Measurements from ENCODE around the gene SH2D6. TPM values are rescaled to one million over a fixed set of nuclear protein-coding genes. Genes with fewer than 3 reads are reported as not detected.

SH2D6 gene
- total and polyA plus RNA-seq, 2 of the 8 experiments (the other 6 are each of a cell fraction or from before 2014, with no cell fraction given) = 0.42 TPM; not detected in 1

GRCh38 chr2:85453571-85453970 is 35.1 kb downstream of the SH2D6 start:
- H3K56ac ChIP-seq (replicated peaks; ENCODE audit: insufficient read length, low read depth, low read length) = no peak overlapping the region
- WGBS, 2 experiments (ENCODE audit: extremely low coverage in 1 of 2, insufficient coverage in 1 of 2, insufficient read length in 1 of 2, insufficient replicate concordance in 2 of 2, low coverage in 1 of 2, low lambda C conversion rate in 2 of 2, missing lambda C conversion rate in 1 of 2) = 86% methylated on average over 7 of the region's 7 CpGs; no CpG with 5 or more reads in 1 of the 2 experiments
- no peaks in the 10 kb centered on the region for H3K23me2 ChIP-seq (ENCODE audit: low read depth, low read length)
- no peak overlapping the region for H3K9ac ChIP-seq (replicated peaks in 1 of 4; ENCODE audit: extremely low read depth in 1 of 4, low read depth in 3 of 4, low read length in 3 of 4)
- no peak overlapping the region for H3K14ac ChIP-seq (ENCODE audit: insufficient read length)
- H4K20me1 ChIP-seq (replicated peaks in 1 of 2; ENCODE audit: control insufficient read depth in 1 of 2, insufficient read depth in 2 of 2, low read length in 2 of 2) = no peaks in the 10 kb centered on the region
- no peaks in the 10 kb centered on the region for H3K79me1 ChIP-seq (ENCODE audit: low read depth, low read length)
- H2BK5ac ChIP-seq (ENCODE audit: low read depth, low read length) = no peak overlapping the region
- no peak overlapping the region for H3K4me3 ChIP-seq (ENCODE audit: extremely low read depth in 1 of 4, insufficient read depth in 2 of 4, low read depth in 3 of 4, low read length in 4 of 4)
- no peak overlapping the region for H4K8ac ChIP-seq (ENCODE audit: extremely low read depth, insufficient read depth, low read length)
- no peak for DNase-seq (ENCODE audit: low read depth in 1 of 2, low spot score in 2 of 2)
- no peak overlapping the region for H3K4me2 ChIP-seq (ENCODE audit: insufficient read depth in 1 of 2, low read depth in 2 of 2, low read length in 2 of 2)
- no peak overlapping the region for H2BK20ac ChIP-seq (ENCODE audit: low read length)
- ChIA-PET POLR2A (ENCODE audit: partially characterized antibody) (interaction anchor here (0.8 to 55.3 kb wide), 2 partner anchors 9 to 93 kb away, joined by 3 to 1889 read pairs; partner anchors contain the start of genes GGCX and MAT2A), CTCF (ENCODE audit: partially characterized antibody) (no interaction called here)
- no peaks in the 10 kb centered on the region for H3K9me3 ChIP-seq (ENCODE audit: insufficient read depth in 2 of 2, low read depth in 1 of 2, low read length in 1 of 2)
- no peak overlapping the region for H3K4ac ChIP-seq (replicated peaks; ENCODE audit: insufficient read length, low read depth, low read length)
- no peak overlapping the region for H2BK120ac ChIP-seq (replicated peaks; ENCODE audit: low read depth, low read length)
- H3K23ac ChIP-seq (ENCODE audit: insufficient read length) = no peak overlapping the region
- H3K18ac ChIP-seq (ENCODE audit: extremely low read depth, low read length) = no peak overlapping the region
- peaks cover 0 to 3% (median 1%) of the 10 kb centered on the region in 4 experiments; a peak in 2 of 7 replicates for H3K27me3 ChIP-seq (replicated peaks in 1 of 4; ENCODE audit: control insufficient read depth in 3 of 4, extremely low read depth in 1 of 4, insufficient read depth in 3 of 4, low read length in 3 of 4)
- no peaks in the 10 kb centered on the region for H3K36me3 ChIP-seq (ENCODE audit: control insufficient read depth in 2 of 4, insufficient read depth in 4 of 4, low read length in 3 of 4)
- no peak overlapping the region for H2AK5ac ChIP-seq (ENCODE audit: low read depth, low read length)
- no peak overlapping the region for H3K27ac ChIP-seq (ENCODE audit: low read depth, low read length)
- peaks cover 5 to 8% (median 7%) of the 10 kb centered on the region in 4 experiments for H3K4me1 ChIP-seq (replicated peaks in 1 of 4; ENCODE audit: control insufficient read depth in 3 of 4, insufficient read depth in 4 of 4, low read length in 3 of 4)
- no peak overlapping the region for H2AFZ ChIP-seq (ENCODE audit: low read length)
- no peak overlapping the region for H2BK12ac ChIP-seq (ENCODE audit: low read depth, low read length)
- no peaks in the 10 kb centered on the region for H3K79me2 ChIP-seq (ENCODE audit: control insufficient read depth in 1 of 2, insufficient read depth in 2 of 2, low read length in 2 of 2)
- H4K5ac ChIP-seq (ENCODE audit: insufficient read length, low read depth, low read length) = no peak overlapping the region
- H2BK15ac ChIP-seq (ENCODE audit: low read length) = no peak overlapping the region
- FAIRE-seq = no peak
- no peak overlapping the region for H4K91ac ChIP-seq (replicated peaks; ENCODE audit: insufficient read length, low read length)
- TF ChIP-seq CTCF (IDR thresholded peaks at IDR 0.05; ENCODE audit: control extremely low read depth in 1 of 3, insufficient read depth in 1 of 3, low read depth in 1 of 3, low read length in 3 of 3) = no peak
- TF ChIP-seq NANOG (IDR thresholded peaks at IDR 0.05; ENCODE audit: insufficient read depth, low read depth, low read length, poor library complexity, severe bottlenecking) = no peak
- TF ChIP-seq KDM4A (IDR thresholded peaks at IDR 0.05; ENCODE audit: low read depth, low read length, severe bottlenecking) = no peak
- no peak for TF ChIP-seq SAP30 (IDR thresholded peaks at IDR 0.05; ENCODE audit: insufficient read depth, insufficient replicate concordance, low read length)
- no peak for TF ChIP-seq CEBPB (IDR thresholded peaks at IDR 0.05; ENCODE audit: low read depth, low read length)
- TF ChIP-seq YY1 (IDR thresholded peaks at IDR 0.05; ENCODE audit: low read depth, low read length) = no peak
- TF ChIP-seq CBX5 (IDR thresholded peaks at IDR 0.05; ENCODE audit: low read depth, low read length) = no peak
- TF ChIP-seq SIX5 (IDR thresholded peaks at IDR 0.05; ENCODE audit: low read depth, low read length) = no peak
- TF ChIP-seq KDM1A (IDR thresholded peaks at IDR 0.05; ENCODE audit: borderline replicate concordance, low read length) = no peak
- TF ChIP-seq SUZ12 (IDR thresholded peaks at IDR 0.05; ENCODE audit: low read length) = no peak
- TF ChIP-seq POLR2A (IDR thresholded peaks at IDR 0.05; ENCODE audit: control extremely low read depth in 1 of 2, low read depth in 2 of 2, low read length in 2 of 2) = no peak
- no peak for TF ChIP-seq CREB1 (IDR thresholded peaks at IDR 0.05)
- no peak for TF ChIP-seq SIRT6 (IDR thresholded peaks at IDR 0.05; ENCODE audit: low read length)

Measured in H1 (cell line).